CD4-positive, alpha-beta T cell treated with Interleukin-12 subunit alpha and Interleukin-12 subunit beta, for 1 hour (primary cell): ENCODE data around the gene UNK.
"Not testable (repeated sequence)": the region's sequence is repeated elsewhere in the genome, so short reads cannot be mapped to it uniquely, and the experiment has no call there.

Experiments used
- DNase-seq: peaks from one replicate; pipeline ENCODE4 v3.0.0-alpha.2; 2020

Gene UNK

DNA sequence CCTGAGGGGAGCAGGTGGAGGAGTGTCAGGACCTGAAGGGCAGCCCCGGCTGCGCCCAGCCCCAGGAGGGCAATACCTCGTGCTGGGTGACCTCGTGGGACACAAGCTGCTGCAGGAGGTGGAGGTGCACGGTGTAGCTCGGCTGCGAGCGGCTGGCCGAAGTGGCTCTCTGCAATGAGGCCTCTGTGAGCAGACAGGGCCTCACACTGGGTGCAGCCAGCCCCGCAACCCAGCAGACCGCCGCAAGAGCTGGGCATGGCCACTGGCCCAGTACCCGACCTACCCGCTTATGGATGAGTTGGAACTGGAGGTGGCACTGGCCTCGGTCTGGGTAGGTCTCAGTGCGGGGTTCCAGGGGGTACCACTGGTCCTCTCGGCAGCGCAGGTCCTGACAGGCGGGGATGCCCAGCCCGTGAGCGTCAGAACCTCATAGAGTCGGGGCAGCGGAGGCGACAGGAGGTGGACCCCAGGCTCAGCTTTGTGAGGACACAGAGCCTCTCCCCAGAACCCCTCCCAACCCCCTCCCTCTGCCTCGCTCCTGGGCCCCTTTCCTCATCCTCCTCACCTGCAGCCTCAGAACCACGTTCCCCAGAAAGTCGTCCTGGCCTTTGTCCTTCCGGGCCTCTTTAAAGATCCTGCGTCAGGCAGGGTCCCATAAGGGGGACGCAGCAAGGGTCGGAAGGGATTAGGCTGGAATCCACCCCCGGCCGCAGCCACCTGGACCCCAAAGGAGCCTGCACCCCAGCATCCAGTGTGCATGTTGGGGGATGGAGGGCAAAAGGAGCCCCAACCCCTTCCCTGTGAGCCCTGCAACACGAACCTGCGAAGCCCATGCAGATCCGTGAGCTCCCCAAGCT lies 55.6 kb downstream of the UNK start:
- no peak for DNase-seq

DNA sequence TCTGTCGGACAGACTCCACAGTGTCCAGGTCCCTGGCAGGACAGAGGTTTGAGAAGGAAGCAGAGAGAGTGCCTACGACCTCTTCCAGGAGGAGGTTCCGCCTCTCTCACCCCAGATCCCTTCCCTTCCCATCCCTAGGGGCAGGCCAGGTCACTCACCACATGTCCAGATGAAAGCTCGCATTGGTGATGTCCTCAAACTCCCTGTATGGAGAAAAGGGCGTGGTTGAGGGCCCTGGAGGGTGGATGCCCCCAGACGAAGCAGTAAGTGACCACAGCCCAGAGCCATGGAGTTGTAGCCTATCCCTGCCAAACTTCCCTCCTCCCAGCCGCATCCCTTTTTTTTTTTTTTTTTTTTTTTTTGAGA lies 56.2 kb downstream of the UNK start:
- no peak for DNase-seq

- no peak for DNase-seq
These were observed 57.8 kb downstream of the UNK start for GRCh38 chr17:75842411-75842810.

DNA sequence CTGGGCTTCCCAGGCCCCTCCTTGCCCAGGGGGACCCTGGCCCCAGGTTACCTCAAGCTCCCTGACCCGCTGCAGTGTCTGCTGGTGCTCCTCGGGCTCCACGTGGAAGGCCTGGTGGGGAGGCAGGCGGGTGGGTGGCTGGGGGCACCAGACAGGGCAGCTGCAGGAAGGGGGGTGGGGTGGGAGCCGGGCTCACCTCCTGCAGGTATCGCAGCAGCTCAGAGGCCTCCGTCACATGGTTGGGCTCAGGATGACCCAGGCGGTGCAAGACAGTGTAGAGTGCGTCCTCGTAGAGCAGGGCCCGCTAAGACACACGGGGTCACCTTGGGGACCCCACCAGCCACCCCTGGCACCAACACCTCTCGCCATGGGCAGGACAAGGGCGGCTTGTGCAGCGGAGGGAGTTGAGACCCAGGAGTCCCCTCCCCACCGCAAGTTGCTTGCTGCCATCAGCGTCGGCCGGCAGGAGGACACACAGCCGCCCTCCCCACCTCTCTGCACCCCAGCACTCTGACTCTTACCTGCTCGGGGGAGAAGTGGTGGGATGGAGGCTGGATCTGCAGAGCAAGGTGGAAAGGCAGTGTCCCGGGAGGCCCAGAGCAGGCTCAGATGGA lies 58.5 kb downstream of the UNK start:
- peak; percentile 38 for DNase-seq

GRCh38 chr17:75843577-75844529 lies 59.2 kb downstream of the UNK start, which contains the start of gene UNC13D:
TSS of gene UNC13D (minus strand) at chr17:75844404. CDS start at chr17:75844337, 67 bp downstream.
- peak; percentile 75 for DNase-seq

GRCh38 chr17:75844530-75845057 lies 60.0 kb downstream of the UNK start:
- DNase-seq = peak; percentile 37

- DNase-seq = peak; percentile 68
These were observed 60.6 kb downstream of the UNK start for GRCh38 chr17:75845058-75845711.

DNA sequence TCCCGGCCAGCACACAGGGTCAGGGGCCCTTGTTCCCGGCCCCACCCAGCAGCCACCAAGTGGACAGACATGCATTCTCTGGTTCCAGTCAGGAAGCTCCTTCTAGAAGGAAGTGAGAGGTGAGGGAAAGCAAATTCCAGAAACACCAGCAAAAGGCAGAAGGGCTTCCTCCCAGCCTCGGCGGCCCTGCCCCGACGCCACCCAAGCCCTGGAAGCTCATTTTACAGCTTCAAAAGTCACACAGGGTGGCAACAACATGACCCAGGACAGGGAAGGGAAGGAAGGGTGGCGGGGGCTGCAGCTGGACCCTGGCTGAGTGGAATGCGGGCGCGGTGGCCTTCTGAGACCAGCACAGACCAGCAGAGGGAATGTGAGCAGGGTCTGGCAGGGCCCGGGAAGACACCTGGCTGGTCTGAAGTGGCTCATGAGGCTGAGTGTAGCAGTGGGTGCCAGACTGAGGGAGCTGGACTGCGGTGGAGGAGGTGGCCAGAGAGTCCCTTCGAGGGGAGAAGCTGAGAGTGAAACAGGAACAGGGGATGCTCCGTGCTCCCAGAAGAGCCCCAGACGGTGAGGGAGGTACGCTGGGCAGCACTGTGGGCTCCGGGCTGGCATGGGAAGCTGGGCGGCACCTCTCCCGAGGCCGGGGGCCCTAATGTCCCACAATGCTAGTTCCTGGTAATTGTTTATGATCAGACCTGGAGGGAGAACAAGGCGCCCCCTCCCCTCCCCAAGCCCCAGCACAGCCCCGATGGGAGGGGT lies 61.5 kb downstream of the UNK start:
- no peak for DNase-seq

- DNase-seq = no peak
These were observed 62.3 kb downstream of the UNK start for GRCh38 chr17:75846692-75847613.

- DNase-seq = no peak
These were observed 63.3 kb downstream of the UNK start for GRCh38 chr17:75847614-75848522.

DNA sequence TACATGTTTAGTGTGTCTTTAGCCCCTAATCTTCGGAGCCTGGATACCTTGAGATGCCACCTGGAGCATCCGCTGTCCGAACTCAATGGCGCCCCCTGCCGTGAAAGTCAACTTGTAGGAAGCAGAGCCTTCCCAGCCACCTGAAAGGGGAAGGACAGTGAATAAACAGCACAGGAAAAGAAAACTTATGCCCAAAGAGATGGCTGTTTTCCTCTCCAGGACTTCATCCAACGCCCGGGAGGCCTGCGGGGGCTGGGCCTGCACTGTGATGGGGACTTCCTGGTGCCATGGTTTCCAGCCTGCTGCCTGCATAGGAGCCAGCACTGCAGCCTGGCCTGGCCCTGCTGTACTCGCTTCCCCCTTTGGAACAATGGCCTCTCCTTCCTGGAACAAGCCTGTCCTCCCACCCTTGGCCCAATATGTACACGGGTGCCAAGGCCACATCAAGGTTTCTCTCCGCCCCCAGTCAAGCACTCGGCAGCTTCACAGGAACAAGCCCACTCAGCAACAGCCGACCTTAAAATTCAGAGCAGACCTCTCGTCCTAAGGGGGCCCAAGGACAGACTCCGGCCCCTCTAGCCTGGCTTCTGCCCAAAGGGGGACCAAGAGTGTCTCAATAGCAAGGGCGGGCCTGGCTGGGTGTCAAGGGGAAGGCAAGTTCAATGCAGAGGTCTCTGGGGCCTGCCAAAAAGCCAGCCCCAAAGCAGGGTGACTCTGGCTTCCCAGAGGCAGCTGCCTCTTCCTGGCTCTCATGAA lies 64.1 kb downstream of the UNK start:
- DNase-seq = peak; percentile 83

DNA sequence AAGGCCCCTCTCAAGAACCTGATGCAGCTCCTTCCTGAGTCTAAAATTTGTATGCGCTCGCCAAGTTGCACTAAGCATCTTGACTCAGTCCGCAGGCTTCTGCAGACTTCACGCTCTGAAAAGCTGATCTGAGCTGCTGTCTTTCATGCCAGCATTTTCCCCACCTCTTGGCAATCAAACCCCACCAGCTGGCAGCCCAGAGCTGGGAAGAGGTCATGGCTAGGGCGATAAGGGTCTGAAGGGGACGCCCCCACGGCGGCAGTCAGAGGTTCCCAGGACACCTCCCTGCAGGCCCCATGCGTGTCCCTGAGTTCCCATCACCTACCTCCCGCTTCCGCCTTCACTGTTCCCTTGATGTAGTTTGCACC lies 64.7 kb downstream of the UNK start:
- no peak for DNase-seq

DNA sequence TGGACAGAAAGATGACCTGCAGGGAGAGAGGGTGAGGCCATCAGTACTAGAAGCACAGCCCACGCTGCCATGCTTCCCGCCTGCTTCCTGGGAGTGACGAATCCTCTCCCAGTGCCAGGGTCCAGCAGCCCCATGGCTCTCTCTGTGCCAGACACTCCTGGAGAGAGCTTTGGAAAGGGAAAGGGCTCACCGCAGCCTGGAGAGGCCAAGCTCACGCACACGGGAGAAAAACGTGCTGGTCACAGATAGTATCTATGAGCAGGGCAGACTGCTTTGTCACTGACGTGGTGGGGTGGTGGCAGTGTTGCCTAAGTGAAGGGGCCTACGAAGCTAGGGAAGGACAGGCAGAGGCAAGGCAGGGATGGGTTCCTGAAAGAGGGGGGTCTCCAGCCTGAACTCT lies 65.1 kb downstream of the UNK start:
- no peak for DNase-seq

DNA sequence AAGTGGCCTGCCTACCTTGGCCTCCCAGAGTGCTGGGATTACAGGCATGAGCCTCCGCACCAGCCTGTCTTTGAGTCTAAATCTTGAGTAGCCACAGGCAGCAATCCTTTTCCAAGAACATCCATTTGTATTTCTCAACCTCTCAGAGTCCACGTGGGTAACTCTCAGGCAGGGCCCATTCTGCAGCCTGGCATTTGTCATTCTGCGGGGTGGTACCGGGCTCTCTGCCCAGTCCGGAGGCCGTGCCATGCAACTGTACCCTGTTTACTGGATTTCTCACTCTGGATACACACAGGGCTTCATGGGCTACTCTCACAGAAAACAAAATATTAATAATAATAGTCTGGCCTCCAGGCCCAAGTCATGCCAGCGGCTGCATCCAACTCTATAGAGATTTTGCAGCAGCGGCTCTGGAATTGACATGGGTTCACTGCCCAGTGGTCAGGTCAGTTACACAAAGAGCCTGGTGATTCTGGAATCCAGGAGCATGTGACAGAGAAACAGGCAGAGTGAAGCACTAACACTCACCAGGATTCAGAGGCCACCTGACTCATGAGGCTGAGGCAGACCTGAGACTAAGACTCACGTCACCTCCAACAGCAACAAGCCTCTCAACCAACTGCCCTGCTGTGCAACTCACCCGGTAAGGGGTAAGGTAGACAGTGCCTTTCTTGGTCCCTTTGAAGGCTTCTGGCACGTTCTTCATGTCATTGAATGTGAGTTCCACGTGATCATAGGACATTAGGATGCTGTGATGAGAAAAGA lies 66.5 kb downstream of the UNK start:
- DNase-seq = no peak

- not testable (repeated sequence) for DNase-seq
These were observed 67.0 kb downstream of the UNK start for GRCh38 chr17:75851693-75851991.

DNA sequence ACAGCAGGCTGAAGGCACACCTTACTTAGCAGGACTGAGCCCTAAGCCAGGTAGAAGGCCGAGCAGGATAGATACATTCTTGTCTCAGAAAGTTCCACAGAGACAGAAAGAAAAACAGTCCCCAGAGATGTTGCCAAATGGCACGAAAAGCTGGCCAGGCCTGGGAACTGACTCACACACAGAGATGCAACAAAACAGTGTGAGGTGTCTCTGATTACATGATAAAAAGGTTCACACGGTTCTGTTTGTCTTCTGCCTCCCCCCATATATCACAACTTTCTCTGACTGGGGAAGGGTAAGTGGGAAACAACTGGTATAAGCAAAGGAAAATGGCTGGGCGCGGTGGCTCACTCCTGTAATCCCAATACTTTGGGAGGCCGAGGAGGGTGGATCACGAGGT lies 68.8 kb downstream of the UNK start:
- no peak for DNase-seq

DNA sequence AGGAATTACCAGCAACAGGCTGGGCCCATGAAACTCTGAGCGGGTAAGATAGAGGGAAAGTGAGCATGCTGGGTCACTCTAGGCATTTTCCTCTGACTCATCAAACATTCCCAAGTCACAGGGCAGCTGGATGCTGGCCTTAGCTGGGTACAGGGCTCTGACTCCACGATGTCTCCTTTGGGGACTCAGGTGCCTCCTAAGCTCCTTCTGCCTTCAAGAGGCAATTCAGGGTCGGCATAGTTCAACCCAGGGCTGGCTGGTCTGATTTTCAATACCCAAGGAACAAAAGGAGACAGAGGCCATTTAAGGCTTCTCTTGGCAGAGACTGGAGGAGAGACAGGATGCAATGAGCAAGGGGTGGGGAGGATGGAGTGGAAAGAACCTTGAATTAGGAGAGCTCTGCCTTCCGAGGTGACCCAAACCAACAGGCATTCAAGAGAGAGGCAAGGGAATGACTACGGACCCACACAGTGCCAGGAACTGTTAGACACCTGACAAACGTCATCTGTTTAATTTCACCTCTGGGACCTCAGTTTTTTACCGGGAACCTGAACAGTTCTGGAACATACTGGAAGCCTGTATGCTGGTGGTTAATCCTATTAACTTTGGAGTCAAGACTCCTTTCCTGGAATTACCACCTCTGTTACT lies 69.6 kb downstream of the UNK start:
- peak; percentile 14 for DNase-seq

GRCh38 chr17:75854881-75855309 lies 70.3 kb downstream of the UNK start:
- DNase-seq = no peak
